ENCODE data around the gene IRF9. TPM values are rescaled to one million over a fixed set of nuclear protein-coding genes. Genes with fewer than 3 reads are reported as not detected.

IRF9 gene
- total and polyA plus RNA-seq, 2 of the 13 experiments (the other 11 are each of a cell fraction or from before 2014, with no cell fraction given) = 14.9 to 49.7 TPM

GRCh38 chr14:24139272-24139934 is 21.7 kb upstream of the IRF9 start (continued):
- TF ChIP-seq UBTF (CRISPR knock-in tag; IDR thresholded peaks at IDR 0.05) (no peak), RXRA (CRISPR knock-in tag; IDR thresholded peaks at IDR 0.05) (0 out of 2 replicates have a peak, but pooled peaks have one; percentile 40), NR2F6 (IDR thresholded peaks at IDR 0.05) (no peak), NR2F6 (CRISPR knock-in tag; IDR thresholded peaks at IDR 0.05) (no peak), NPAS2 (CRISPR knock-in tag; IDR thresholded peaks at IDR 0.05; ENCODE audit: borderline replicate concordance) (no peak), ZNF329 (CRISPR knock-in tag; IDR thresholded peaks at IDR 0.05; ENCODE audit: low read depth) (no peak), ONECUT2 (CRISPR knock-in tag; IDR thresholded peaks at IDR 0.05) (no peak), CENPBD1 (CRISPR knock-in tag; IDR thresholded peaks at IDR 0.05; ENCODE audit: borderline replicate concordance, low read depth) (no peak), ZNF253 (CRISPR knock-in tag; IDR thresholded peaks at IDR 0.05; ENCODE audit: borderline replicate concordance) (no peak), ZNF546 (CRISPR knock-in tag; conservative IDR thresholded peaks at IDR 0.05) (no peak), ZNF746 (CRISPR knock-in tag; IDR thresholded peaks at IDR 0.05) (no peak), CENPT (CRISPR knock-in tag; IDR thresholded peaks at IDR 0.05; ENCODE audit: low read depth) (no peak), HNRNPH1 (optimal IDR thresholded peaks at IDR 0.05; ENCODE audit: low read depth, low read length) (peak; percentile 30), NAIF1 (CRISPR knock-in tag; IDR thresholded peaks at IDR 0.05; ENCODE audit: borderline replicate concordance) (no peak), MXD4 (CRISPR knock-in tag; IDR thresholded peaks at IDR 0.05) (no peak), TFDP1 (CRISPR knock-in tag; IDR thresholded peaks at IDR 0.05; ENCODE audit: borderline replicate concordance) (peak; percentile 35; the same call in 1 of the 2 replicates), ZNF547 (CRISPR knock-in tag; IDR thresholded peaks at IDR 0.05) (peak; percentile 74; the same call in 1 of the 2 replicates), ELF4 (CRISPR knock-in tag; IDR thresholded peaks at IDR 0.05; ENCODE audit: borderline replicate concordance) (no peak), IRF2 (CRISPR knock-in tag; IDR thresholded peaks at IDR 0.05) (no peak), ZFP62 (CRISPR knock-in tag; IDR thresholded peaks at IDR 0.05) (no peak), TMF1 (CRISPR knock-in tag; IDR thresholded peaks at IDR 0.05; ENCODE audit: low read depth) (no peak), NR3C1 (CRISPR knock-in tag; IDR thresholded peaks at IDR 0.05) (no peak), PHF20 (CRISPR knock-in tag; IDR thresholded peaks at IDR 0.05) (no peak)

Data from HepG2 (cell line).